ENCODE data around the gene NOSIP.

The NOSIP gene

DNA sequence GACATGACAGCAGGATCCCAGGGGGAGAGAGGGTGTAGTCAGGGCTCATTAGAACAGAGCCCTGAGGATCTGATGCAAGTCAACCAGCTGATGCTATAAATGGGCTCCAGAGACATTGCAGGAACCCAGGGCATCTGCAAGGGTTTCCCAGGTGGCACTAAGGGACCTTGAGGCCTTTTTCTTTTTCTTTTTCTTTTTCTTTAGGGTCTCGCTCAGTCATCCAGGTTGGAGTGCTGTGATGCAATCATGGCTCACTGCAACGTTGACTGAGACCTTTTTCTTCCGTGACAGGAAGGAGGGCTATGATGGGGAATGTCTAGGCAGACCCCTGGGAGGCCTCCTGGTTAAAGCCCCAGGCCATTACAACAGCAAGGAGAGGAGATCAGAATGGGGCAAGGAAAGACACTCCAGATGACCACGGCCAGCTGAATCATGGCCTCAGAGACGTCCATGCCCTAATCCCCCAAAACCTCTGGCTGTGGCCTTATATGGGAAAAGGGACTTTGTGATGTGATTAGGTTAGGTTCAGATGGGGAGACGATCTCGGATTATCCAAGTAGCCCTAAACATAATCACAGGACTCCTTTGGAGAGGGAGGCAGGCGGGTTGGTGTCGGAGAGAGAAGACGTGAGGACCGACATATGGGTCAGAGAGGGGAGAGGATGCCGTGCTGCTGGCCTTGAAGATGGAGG, 72.4 kb downstream of the NOSIP start:
- no peak for DNase-seq (ENCODE audit: low read depth in 3 of 3)

DNA sequence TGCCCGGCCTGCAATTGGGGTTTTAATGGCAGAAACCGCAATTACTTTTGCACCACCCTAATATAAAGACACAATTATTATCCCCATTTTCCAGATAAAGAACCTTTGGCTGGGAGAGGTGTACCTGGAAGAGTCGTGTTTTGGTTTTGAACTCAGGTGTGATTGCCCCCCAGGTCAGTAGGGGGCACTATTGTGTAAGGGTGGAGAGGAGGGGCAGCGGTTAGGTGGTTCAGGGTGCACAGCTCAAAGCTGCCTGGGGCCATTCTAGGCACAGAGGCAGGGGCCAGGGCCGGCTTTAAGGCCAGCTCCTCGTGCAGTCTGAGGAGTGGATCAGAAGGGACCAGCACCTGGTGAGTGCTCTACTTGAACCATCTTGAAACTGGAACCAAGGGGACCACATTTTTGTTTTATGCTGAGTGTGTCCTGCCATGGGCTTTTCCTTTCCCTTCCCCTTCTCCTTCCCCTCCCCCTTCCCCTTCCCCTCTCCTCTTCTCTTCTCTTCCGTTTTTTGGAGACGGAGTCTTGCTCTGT, 73.7 kb downstream of the NOSIP start:
- peak in 2 of 3 experiments; percentile 58 to 62 for DNase-seq (ENCODE audit: low read depth in 3 of 3)
